Effector memory CD8-positive, alpha-beta T cell (primary cell): ENCODE measurements around the gene POU3F3.

Experiments
- ATAC-seq: fragments of 150-1000 bp; cut with Tn5 transposase; replicated peaks from 2 replicates; pipeline ENCODE4 v1.10.0; 2021; ENCODE audit warnings: mild to moderate bottlenecking, moderate library complexity
- DNase-seq, 3 experiments: peaks; one replicate each; pipeline ENCODE4 v3.0.0; 2021
- H3K27ac Mint-ChIP-seq, 2 donors: one replicate each; pipeline ENCODE4 v1.8.0; 2022; ENCODE audit warnings: mild to moderate bottlenecking in 2 of 2, mixed read lengths in 2 of 2, moderate library complexity in 2 of 2
- H3K27me3 Mint-ChIP-seq, 2 donors: one replicate each; pipeline ENCODE4 v1.8.0; 2022; ENCODE audit warnings: mixed read lengths in 2 of 2
- H3K36me3 Mint-ChIP-seq: one replicate; pipeline ENCODE4 v1.8.0; 2022; ENCODE audit warnings: mild to moderate bottlenecking, moderate library complexity, mixed read lengths; ENCODE audit not compliant: insufficient read depth
- H3K4me1 Mint-ChIP-seq, 2 donors: one replicate each; pipeline ENCODE4 v1.8.0; 2022; ENCODE audit warnings: low read depth in 2 of 2, mixed read lengths in 2 of 2
- H3K4me3 Mint-ChIP-seq, 2 donors: one replicate each; pipeline ENCODE4 v1.8.0; 2022; ENCODE audit warnings: mild to moderate bottlenecking in 2 of 2, mixed read lengths in 2 of 2, moderate library complexity in 2 of 2
- H3K9me3 Mint-ChIP-seq, 2 donors: one replicate each; pipeline ENCODE4 v1.8.0; 2022; ENCODE audit warnings: mixed read lengths in 2 of 2

Gene POU3F3

DNA sequence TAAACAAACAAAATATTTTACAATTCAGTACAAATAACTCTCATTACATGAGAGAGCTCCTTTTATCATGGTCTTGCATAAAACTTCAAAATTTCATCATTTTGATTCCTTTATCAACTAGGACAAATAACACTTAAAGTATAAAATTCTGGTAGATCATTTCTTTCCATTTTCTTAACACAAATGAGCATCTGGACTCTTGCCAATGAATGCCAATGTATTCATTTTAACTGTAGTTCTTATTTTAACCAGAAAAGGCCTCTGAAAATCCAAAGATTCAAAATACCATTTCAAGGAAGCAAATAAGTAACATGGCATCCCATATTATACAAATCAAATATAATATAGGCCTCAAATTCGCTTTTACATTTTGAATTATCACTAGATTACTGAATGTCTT is 13.8 kb upstream of the POU3F3 start:
- Mint-ChIP-seq H3K9me3 (no peaks in the 10 kb centered on the region), H3K36me3 (peaks cover 8% of the 10 kb centered on the region), H3K27ac (no peak overlapping the region), H3K27me3 (peaks cover 31 to 49% of the 10 kb centered on the region in 2 donors), H3K4me1 (peaks cover under 1 to 2% of the 10 kb centered on the region in 2 donors), H3K4me3 (no peak overlapping the region)
- ATAC-seq (no peak), DNase-seq (no peak)

- Mint-ChIP-seq H3K27ac (no peak overlapping the region), H3K9me3 (no peaks in the 10 kb centered on the region), H3K4me3 (no peak overlapping the region), H3K36me3 (peaks cover 8% of the 10 kb centered on the region), H3K4me1 (peaks cover 2 to 4% of the 10 kb centered on the region in 2 donors), H3K27me3 (peaks cover 37 to 50% of the 10 kb centered on the region in 2 donors)
- DNase-seq (no peak), ATAC-seq (no peak)
Measured at GRCh38 chr2:104840893-104841585, 12.9 kb upstream of the POU3F3 start.

DNA sequence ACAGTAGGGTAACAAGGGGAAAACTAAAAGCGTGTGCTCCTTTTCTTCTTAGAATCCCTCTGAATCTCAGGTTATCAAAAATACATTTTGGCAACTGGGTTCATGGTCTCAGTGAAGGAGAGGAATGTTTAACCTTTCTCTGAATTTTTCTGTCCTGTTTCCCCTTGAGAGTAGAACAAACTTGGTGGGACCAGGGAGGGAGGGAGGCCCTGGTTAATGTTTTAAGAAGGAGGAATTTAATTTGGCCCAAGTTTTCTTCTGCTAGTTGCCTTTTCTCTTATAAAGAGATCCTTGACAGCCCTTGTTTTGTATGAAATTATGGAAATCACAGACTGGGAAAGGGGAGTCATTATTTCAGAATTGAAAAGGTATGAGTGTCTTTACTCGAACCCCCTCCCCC is 12.2 kb upstream of the POU3F3 start:
- Mint-ChIP-seq H3K36me3 (peaks cover 5% of the 10 kb centered on the region), H3K27me3 (peaks cover 40 to 52% of the 10 kb centered on the region in 2 donors), H3K4me3 (no peak overlapping the region), H3K27ac (no peak overlapping the region), H3K9me3 (no peaks in the 10 kb centered on the region), H3K4me1 (peaks cover 2 to 4% of the 10 kb centered on the region in 2 donors)
- no peak for DNase-seq
- no peak for ATAC-seq

DNA sequence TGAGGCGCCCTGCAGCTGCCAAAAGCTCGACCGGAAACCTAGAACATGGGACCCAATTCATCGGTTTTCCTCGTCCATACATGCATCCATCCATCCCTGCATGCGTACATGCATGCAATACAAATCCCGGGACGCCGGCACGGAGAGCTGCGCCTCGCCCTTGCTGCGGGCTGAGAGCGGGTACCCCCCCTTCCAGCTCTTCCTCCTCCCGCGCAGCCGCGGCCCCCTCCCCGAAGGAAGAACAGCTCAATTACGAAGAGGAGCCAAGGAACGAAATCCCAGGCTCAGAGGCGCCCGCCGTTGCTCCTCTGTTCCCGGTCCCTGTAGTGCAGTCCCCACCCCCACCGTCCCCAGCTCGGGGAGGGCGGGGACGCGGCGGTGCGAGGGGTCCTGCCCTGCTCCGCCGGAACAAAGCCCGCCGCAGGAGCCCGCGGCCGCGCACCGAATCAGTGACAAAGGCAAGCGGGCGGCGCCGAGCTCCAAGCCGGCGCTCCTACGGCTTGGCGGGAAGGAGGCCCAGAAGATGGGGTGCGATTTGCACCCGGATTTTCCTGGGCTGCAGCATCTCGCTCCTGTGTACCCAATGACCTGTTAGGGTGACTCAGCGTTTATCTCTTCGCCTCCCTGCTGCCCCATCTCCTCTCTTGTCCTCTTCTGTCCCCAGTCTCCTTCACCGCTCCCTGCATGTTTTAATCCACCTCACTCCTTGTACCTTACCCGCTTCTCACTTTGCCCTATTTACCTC is 8.9 kb upstream of the POU3F3 start:
- no peak overlapping the region for H3K4me3 Mint-ChIP-seq
- no peak overlapping the region for H3K27ac Mint-ChIP-seq
- DNase-seq = no peak
- no peak for ATAC-seq
- peaks cover 5% of the 10 kb centered on the region for H3K36me3 Mint-ChIP-seq
- H3K27me3 Mint-ChIP-seq = peaks cover 66 to 79% of the 10 kb centered on the region in 2 donors
- no peaks in the 10 kb centered on the region for H3K9me3 Mint-ChIP-seq
- peaks cover 4% of the 10 kb centered on the region in 2 donors for H3K4me1 Mint-ChIP-seq

GRCh38 chr2:104845552-104845931 is 8.4 kb upstream of the POU3F3 start:
- H3K4me1 Mint-ChIP-seq = peaks cover 4 to 8% of the 10 kb centered on the region in 2 donors
- DNase-seq (no peak), ATAC-seq (no peak)
- no peak overlapping the region for H3K4me3 Mint-ChIP-seq
- H3K27me3 Mint-ChIP-seq = peaks cover 72 to 84% of the 10 kb centered on the region in 2 donors
- no peaks in the 10 kb centered on the region for H3K9me3 Mint-ChIP-seq
- no peak overlapping the region for H3K27ac Mint-ChIP-seq
- H3K36me3 Mint-ChIP-seq = peaks cover 5% of the 10 kb centered on the region

DNA sequence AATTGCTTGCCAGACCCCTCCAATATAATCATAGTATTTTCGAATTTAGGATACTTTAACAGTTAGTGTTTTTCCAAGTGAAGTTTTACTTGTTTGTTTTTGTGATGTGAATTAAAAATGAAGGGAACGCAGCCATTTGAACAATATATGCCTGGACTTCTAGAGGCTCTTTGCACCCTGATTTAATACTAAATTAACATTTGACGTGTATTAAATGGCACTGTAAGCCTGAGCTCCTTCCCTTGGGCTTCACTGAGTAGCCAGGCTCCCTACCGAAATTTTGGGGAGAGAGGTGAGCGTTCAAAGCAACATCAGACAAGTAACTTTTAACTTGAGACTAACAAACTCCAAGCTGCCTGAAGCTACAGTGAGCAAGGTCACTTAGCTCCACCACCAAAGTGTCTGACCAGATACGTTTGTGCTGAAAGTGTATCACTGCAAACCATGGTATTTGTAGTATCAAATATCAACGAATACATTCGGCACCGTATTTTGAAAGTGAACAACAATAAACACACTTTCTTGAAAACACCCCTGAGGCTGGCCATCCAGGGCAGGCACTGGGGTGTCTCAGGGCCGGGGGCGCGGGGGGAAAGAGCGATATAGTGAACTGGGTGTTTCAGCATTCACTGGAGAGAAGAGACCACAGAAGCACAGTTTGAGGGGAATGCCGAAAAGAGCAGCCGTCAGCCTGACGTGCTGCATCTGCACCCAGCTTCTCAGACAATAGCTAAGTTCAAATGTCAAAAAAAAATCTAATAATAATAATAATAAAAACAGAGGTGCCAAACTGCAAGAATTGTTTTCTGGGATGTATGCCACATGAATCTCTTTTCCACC is 7.7 kb upstream of the POU3F3 start:
- H3K27me3 Mint-ChIP-seq = peaks cover 76 to 91% of the 10 kb centered on the region in 2 donors
- H3K4me1 Mint-ChIP-seq = peaks cover 4 to 10% of the 10 kb centered on the region in 2 donors
- H3K27ac Mint-ChIP-seq = no peak overlapping the region
- ATAC-seq (no peak), DNase-seq (no peak)
- peaks cover 5% of the 10 kb centered on the region for H3K36me3 Mint-ChIP-seq
- no peak overlapping the region for H3K4me3 Mint-ChIP-seq
- no peaks in the 10 kb centered on the region for H3K9me3 Mint-ChIP-seq

GRCh38 chr2:104846786-104847585 is 6.9 kb upstream of the POU3F3 start:
- peaks cover 6 to 10% of the 10 kb centered on the region in 2 donors for H3K4me1 Mint-ChIP-seq
- no peak overlapping the region for H3K27ac Mint-ChIP-seq
- DNase-seq (no peak), ATAC-seq (no peak)
- peaks cover 76 to 91% of the 10 kb centered on the region in 2 donors for H3K27me3 Mint-ChIP-seq
- H3K36me3 Mint-ChIP-seq = peaks cover 5% of the 10 kb centered on the region
- no peak overlapping the region for H3K4me3 Mint-ChIP-seq
- no peaks in the 10 kb centered on the region for H3K9me3 Mint-ChIP-seq

GRCh38 chr2:104847586-104848160 is 6.2 kb upstream of the POU3F3 start:
- DNase-seq (no peak), ATAC-seq (no peak)
- Mint-ChIP-seq H3K27ac (no peak overlapping the region), H3K9me3 (no peaks in the 10 kb centered on the region), H3K4me3 (no peak overlapping the region), H3K27me3 (peaks cover 82 to 94% of the 10 kb centered on the region in 2 donors), H3K36me3 (peaks cover 5% of the 10 kb centered on the region), H3K4me1 (peaks cover 10 to 12% of the 10 kb centered on the region in 2 donors)

DNA sequence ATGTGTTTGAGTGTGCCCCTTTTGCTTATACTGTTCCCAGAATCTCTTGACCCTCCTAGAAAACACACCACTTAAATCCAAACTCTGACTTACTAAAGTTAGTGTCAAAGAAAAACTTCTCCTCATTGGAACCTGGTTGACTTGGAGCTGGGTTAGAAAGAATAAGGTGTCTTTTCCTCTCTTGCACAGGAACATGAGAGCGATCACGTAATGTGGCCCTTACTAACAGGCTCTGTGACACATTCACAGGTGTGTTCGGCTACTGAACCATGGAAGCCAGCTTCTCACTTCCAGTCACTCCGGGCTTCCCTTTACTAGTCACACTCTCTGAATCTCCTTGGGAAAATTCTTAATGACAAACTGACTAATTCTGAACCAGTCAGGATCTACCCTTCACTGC is 5.4 kb upstream of the POU3F3 start:
- H3K36me3 Mint-ChIP-seq = peaks cover 9% of the 10 kb centered on the region
- DNase-seq (no peak), ATAC-seq (no peak)
- H3K4me3 Mint-ChIP-seq = no peak overlapping the region
- H3K27me3 Mint-ChIP-seq = peaks cover 89 to 100% of the 10 kb centered on the region in 2 donors
- no peak overlapping the region for H3K27ac Mint-ChIP-seq
- H3K9me3 Mint-ChIP-seq = no peaks in the 10 kb centered on the region
- H3K4me1 Mint-ChIP-seq = peaks cover 15 to 16% of the 10 kb centered on the region in 2 donors

- Mint-ChIP-seq H3K4me1 (peaks cover 19% of the 10 kb centered on the region in 2 donors), H3K9me3 (no peaks in the 10 kb centered on the region), H3K27me3 (peaks cover 91 to 100% of the 10 kb centered on the region in 2 donors)
Measured at GRCh38 chr2:104849101-104849500, 4.8 kb upstream of the POU3F3 start.

GRCh38 chr2:104849618-104850141 is 4.2 kb upstream of the POU3F3 start:
- DNase-seq = no peak
- H3K9me3 Mint-ChIP-seq = peaks cover 0 to 2% of the 10 kb centered on the region in 2 donors
- no peak overlapping the region for H3K4me3 Mint-ChIP-seq
- no peak for ATAC-seq
- no peak overlapping the region for H3K27ac Mint-ChIP-seq
- peaks cover 8% of the 10 kb centered on the region for H3K36me3 Mint-ChIP-seq
- H3K4me1 Mint-ChIP-seq = peaks cover 23 to 25% of the 10 kb centered on the region in 2 donors
- peaks cover 94 to 100% of the 10 kb centered on the region in 2 donors for H3K27me3 Mint-ChIP-seq

More at GRCh38 chr2:104849101-104849500, 4.8 kb upstream of the POU3F3 start:
- ATAC-seq (no peak), DNase-seq (no peak)
- no peak overlapping the region for H3K27ac Mint-ChIP-seq
- H3K4me3 Mint-ChIP-seq = no peak overlapping the region
- H3K36me3 Mint-ChIP-seq = peaks cover 7% of the 10 kb centered on the region
